OCI-LY7 (cell line): ENCODE results near the gene ARHGAP40. TPM values are rescaled to one million over a fixed set of nuclear protein-coding genes. Genes with fewer than 3 reads are reported as not detected.

Source experiments
- BruUV-seq: library from RNA; stranded (reverse); fragments of 400-500 nt; replicated peaks from 2 replicates; lab custom pipeline; 2021; lab: Mats Ljungman, UMichigan
- CTCF ChIA-PET: fragments of 300-600 bp; sonication (Branson Sonifier 250); formaldehyde crosslinking; loops from one replicate; lab custom pipeline; 2022; ENCODE audit warnings: antibody characterized with exemption; ENCODE audit not compliant: unreplicated experiment; lab: Charles Lee
- POLR2A ChIA-PET: fragments of 300-600 bp; sonication (Branson Sonifier 250); formaldehyde crosslinking; loops from one replicate; lab custom pipeline; 2022; ENCODE audit warnings: antibody characterized with exemption; lab: Charles Lee
- DNase-seq: peaks from one replicate; pipeline ENCODE4 v3.0.0-alpha.2; 2015; ENCODE audit warnings: low spot score
- H2AFZ ChIP-seq: fragments of 200-600 bp; sonication (generic), shearing (Covaris generic); 2 replicates; pipeline ENCODE4 v1.6.1; 2014; ENCODE audit warnings: mild to moderate bottlenecking, antibody characterized with exemption, low read length, moderate library complexity
- H3K27ac ChIP-seq: fragments of 200-600 bp; sonication (generic); 2 replicates; pipeline ENCODE4 v1.5.1; 2014; ENCODE audit warnings: mixed run types, low read depth, mild to moderate bottlenecking, moderate library complexity, low read length, inconsistent platforms; ENCODE audit not compliant: poor library complexity, severe bottlenecking
- H3K36me3 ChIP-seq: fragments of 200-600 bp; sonication (generic); 2 replicates; pipeline ENCODE4 v1.6.1; 2014; ENCODE audit warnings: mild to moderate bottlenecking, antibody characterized with exemption, low read length, moderate library complexity, mixed read lengths; ENCODE audit not compliant: insufficient read depth
- H3K4me1 ChIP-seq: fragments of 200-600 bp; sonication (generic); 2 replicates; pipeline ENCODE4 v1.5.1; 2014; ENCODE audit warnings: mild to moderate bottlenecking, low read length; ENCODE audit not compliant: insufficient read depth, poor library complexity, severe bottlenecking
- H3K4me2 ChIP-seq: fragments of 200-600 bp; sonication (generic); 2 replicates; pipeline ENCODE4 v1.6.1; 2014; ENCODE audit warnings: mild to moderate bottlenecking, low read length
- H3K4me3 ChIP-seq: fragments of 200-600 bp; sonication (generic); 2 replicates; pipeline ENCODE4 v1.5.1; 2014; ENCODE audit warnings: mild to moderate bottlenecking, low read depth, low read length; ENCODE audit not compliant: poor library complexity, severe bottlenecking
- H3K79me2 ChIP-seq: fragments of 200-600 bp; sonication (generic); 2 replicates; pipeline ENCODE4 v1.6.1; 2016; ENCODE audit warnings: low read depth, mild to moderate bottlenecking, low read length, moderate library complexity, mixed read lengths; ENCODE audit not compliant: insufficient read depth
- H3K9me2 ChIP-seq: fragments of 200-600 bp; sonication (generic); 2 replicates; pipeline ENCODE4 v1.6.1; 2016; ENCODE audit warnings: mild to moderate bottlenecking, low read length, mixed read lengths; ENCODE audit not compliant: insufficient read depth
- H3K9me3 ChIP-seq: fragments of 200-600 bp; sonication (generic); 2 replicates; pipeline ENCODE4 v1.6.1; 2014; ENCODE audit warnings: mild to moderate bottlenecking, mixed run types, low read length, mixed read lengths
- H4K20me1 ChIP-seq: fragments of 200-600 bp; sonication (generic); 2 replicates; pipeline ENCODE4 v1.6.1; 2014; ENCODE audit warnings: mild to moderate bottlenecking, antibody characterized with exemption, low read length, moderate library complexity, mixed read lengths; ENCODE audit not compliant: insufficient read depth
- EZH2phosphoT487 ChIP-seq: fragments of 200-600 bp; sonication (generic); IDR thresholded peaks from 2 replicates; pipeline ENCODE4 v1.6.1; 2018; ENCODE audit warnings: low read depth, borderline replicate concordance, mild to moderate bottlenecking, mixed run types, antibody characterized with exemption, low read length, moderate library complexity, mixed read lengths
- intact Hi-C: fragments of 100-400 bp; cut with micrococcal nuclease; formaldehyde crosslinking; loops from one replicate; pipeline ENCODE4 v1.10.0; 2022; ENCODE audit not compliant: unreplicated experiment
- total RNA-seq, 2 experiments: library from RNA; depleted of rRNA in 1 of 2; stranded (reverse); fragments of >200 nt in 1 of 2; shearing (Covaris generic) in 1 of 2; gene quantifications; 2 replicates each; pipeline ENCODE4 v1.2.3, GENCODE V29; 2014 to 2022
- TF ChIP-seq, protein P1 (sequence below): fragments of 200-600 bp; sonication (generic); conservative IDR thresholded peaks from 2 replicates; pipeline ENCODE4 v1.5.1; 2014; ENCODE audit warnings: mild to moderate bottlenecking, antibody characterized with exemption, low read length, moderate library complexity, mixed read lengths

The ARHGAP40 gene
- total RNA-seq, 2 experiments from 2014 or later: not detected

DNA sequence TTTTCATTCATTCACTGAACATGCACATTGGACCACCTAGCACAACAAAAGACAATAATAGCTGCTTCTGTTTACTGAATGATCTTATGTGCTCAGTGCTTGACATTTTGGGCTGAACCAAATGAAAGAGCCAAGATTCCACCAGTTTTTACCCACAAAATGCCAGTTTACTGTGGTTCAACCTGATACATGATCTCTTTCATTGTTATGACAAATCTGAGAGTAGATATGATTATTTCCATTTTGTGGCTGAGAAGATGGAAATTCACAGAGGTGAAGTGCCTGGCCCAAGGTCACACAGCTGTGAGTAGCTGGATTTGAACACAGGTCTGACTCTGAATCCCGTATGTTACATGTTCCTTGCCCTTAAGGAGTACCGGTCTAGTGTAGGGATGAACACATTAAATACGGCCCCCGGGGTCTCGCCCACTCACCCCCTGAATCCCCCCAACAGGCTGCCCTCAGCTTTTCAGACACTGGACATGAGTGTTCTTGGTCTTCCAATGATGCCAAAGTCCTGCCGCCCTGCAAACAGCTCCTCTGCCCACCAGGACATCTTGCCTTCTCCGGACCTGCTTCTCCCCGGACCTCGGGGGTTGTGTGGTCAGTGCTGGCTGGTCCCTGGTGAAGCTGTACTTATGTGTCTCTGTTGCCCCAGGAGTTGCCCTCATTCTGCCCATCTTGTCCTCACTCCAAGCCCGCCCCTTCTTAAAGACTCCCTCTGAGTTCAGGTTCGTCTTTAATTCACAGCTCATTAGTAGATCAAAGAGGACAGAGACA lies 64.1 kb downstream of the ARHGAP40 start:
- H4K20me1 ChIP-seq: no peaks in the 10 kb centered on the region
- H3K9me2 ChIP-seq: no peaks in the 10 kb centered on the region
- intact Hi-C loops: no loop called here
- no peak overlapping the region for H3K27ac ChIP-seq
- POLR2A ChIA-PET: interaction anchor here (0.6 kb wide), 2 partner anchors 329 to 353 kb away, joined by 3 to 4 read pairs; no protein-coding TSS in a partner anchor
- no peaks in the 10 kb centered on the region for H3K9me3 ChIP-seq
- no peaks in the 10 kb centered on the region for H3K4me1 ChIP-seq
- no peak for DNase-seq
- H3K36me3 ChIP-seq: no peaks in the 10 kb centered on the region
- CTCF ChIA-PET: interaction anchor here (1.1 kb wide), 1 partner anchor 37 kb away, joined by 3 read pairs; no protein-coding TSS in a partner anchor
- H3K4me3 ChIP-seq: no peak overlapping the region
- no TSS peak for BruUV-seq
- H3K4me2 ChIP-seq: no peak overlapping the region
- H3K79me2 ChIP-seq: no peaks in the 10 kb centered on the region
- TF ChIP-seq, protein P1, sequence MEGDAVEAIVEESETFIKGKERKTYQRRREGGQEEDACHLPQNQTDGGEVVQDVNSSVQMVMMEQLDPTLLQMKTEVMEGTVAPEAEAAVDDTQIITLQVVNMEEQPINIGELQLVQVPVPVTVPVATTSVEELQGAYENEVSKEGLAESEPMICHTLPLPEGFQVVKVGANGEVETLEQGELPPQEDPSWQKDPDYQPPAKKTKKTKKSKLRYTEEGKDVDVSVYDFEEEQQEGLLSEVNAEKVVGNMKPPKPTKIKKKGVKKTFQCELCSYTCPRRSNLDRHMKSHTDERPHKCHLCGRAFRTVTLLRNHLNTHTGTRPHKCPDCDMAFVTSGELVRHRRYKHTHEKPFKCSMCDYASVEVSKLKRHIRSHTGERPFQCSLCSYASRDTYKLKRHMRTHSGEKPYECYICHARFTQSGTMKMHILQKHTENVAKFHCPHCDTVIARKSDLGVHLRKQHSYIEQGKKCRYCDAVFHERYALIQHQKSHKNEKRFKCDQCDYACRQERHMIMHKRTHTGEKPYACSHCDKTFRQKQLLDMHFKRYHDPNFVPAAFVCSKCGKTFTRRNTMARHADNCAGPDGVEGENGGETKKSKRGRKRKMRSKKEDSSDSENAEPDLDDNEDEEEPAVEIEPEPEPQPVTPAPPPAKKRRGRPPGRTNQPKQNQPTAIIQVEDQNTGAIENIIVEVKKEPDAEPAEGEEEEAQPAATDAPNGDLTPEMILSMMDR: no peak
- TF ChIP-seq EZH2phosphoT487: no peak
- H2AFZ ChIP-seq: no peak overlapping the region

DNA sequence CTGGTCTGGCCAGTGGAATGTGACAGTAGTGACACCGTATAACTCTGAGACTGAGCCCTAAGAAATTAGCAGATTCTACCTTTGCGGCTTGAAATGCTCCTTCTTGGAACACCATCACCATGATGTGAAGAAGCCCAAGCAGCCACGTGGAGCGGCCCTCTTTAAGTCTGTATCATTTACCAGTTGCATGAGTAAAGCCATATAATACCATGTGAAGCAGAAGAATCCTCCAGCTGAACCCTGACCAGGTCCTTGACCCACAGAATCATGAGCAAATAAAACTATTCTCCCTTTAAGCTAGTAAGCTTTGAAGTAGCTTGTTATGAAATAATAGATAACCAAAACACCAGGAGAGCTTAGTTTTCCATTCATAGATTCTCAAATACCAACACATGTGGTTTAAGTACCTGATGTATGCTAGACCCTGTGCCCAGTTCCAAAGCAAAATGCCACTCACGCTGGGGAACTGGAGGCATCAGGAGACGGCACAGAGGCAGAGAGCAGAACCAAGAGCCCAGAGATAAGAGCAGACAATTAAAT lies 65.9 kb downstream of the ARHGAP40 start:
- Histone ChIP-seq H3K9me3 (no peaks in the 10 kb centered on the region), H3K27ac (no peak overlapping the region), H4K20me1 (no peaks in the 10 kb centered on the region), H3K4me1 (no peaks in the 10 kb centered on the region), H3K79me2 (no peaks in the 10 kb centered on the region), H3K9me2 (no peaks in the 10 kb centered on the region), H2AFZ (no peak overlapping the region), H3K4me2 (no peak overlapping the region), H3K4me3 (no peak overlapping the region), H3K36me3 (no peaks in the 10 kb centered on the region)
- TF ChIP-seq EZH2phosphoT487: no peak
- TF ChIP-seq, protein P1: no peak
- POLR2A ChIA-PET: interaction anchor here (0.9 to 1.2 kb wide), 2 partner anchors 10 to 48 kb away, joined by 3 read pairs; no protein-coding TSS in a partner anchor
- intact Hi-C loops: no loop called here
- DNase-seq: no peak
- CTCF ChIA-PET: no interaction called here
- BruUV-seq: no TSS peak

DNA sequence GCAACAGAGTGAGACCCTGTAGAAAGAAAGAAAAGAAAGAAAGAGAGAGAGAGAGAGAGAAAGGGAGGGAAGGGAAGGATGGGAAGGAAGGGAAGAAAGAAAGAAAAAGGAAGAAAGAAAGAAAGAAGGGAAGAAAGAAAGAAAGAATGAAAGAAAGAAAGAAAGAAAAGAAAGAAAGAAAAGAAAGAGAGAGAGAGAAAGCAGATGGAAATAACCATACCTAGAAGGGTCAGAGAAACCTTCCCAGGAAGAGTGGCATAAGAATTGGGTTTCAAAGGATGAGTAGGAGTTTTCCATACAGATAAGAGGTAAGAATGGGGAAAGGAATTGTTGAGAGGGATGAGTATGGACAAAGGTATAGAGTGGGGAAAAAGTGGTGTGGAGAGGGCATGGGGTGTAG lies 68.1 kb downstream of the ARHGAP40 start:
- no peak overlapping the region for H3K4me3 ChIP-seq
- no peaks in the 10 kb centered on the region for H3K79me2 ChIP-seq
- no peak overlapping the region for H3K27ac ChIP-seq
- DNase-seq: no peak
- H3K36me3 ChIP-seq: no peaks in the 10 kb centered on the region
- intact Hi-C loops: no loop called here
- no peak overlapping the region for H3K4me2 ChIP-seq
- peaks cover 9% of the 10 kb centered on the region for H3K4me1 ChIP-seq
- ChIA-PET POLR2A (no interaction called here), CTCF (no interaction called here)
- H3K9me3 ChIP-seq: no peaks in the 10 kb centered on the region
- no peak overlapping the region for H2AFZ ChIP-seq
- H3K9me2 ChIP-seq: no peaks in the 10 kb centered on the region
- H4K20me1 ChIP-seq: no peaks in the 10 kb centered on the region
- BruUV-seq: no TSS peak
- TF ChIP-seq, protein P1: no peak
- no peak for TF ChIP-seq EZH2phosphoT487
